Activated naive CD8-positive, alpha-beta T cell treated with anti-CD3 and anti-CD28 coated beads, Interleukin-2, amount 50 U/mL, for 16 hours (primary cell): ENCODE results near the gene PRKG1.

Experiments used
- DNase-seq: peaks from one replicate; pipeline ENCODE4 v3.0.0-alpha.2; 2020; ENCODE audit warnings: low read depth, low spot score

Gene PRKG1

DNA sequence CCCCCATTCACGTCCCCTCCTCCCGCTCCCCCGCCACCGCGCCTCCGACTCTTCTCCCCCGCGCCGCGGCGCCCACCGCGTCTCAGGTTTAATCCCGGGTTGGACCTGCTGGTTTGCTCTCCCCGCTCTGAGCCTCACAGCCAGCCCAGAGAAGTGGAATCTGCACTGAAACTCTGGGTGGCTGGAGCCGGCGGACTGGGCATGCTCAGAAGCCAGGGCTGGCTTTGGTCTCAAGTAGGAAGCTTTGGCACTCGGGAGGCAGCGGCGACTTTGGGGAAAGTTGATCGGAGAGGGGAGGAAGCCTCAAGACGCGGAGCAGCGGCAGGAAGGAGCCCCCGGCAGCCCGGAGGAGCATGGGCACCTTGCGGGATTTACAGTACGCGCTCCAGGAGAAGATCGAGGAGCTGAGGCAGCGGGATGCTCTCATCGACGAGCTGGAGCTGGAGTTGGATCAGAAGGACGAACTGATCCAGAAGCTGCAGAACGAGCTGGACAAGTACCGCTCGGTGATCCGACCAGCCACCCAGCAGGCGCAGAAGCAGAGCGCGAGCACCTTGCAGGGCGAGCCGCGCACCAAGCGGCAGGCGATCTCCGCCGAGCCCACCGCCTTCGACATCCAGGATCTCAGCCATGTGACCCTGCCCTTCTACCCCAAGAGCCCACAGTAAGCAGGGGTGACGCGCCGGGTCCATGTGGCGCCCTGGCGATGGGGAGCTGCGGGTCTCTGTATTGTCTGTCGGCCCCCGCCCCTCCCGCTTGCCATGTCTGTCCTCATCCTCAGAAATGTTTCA lies at the start of gene PRKG1:
Gene PRKG1 (plus strand): TSS at position 250 of the 791 bp plus-strand sequence.
- no peak for DNase-seq

DNA sequence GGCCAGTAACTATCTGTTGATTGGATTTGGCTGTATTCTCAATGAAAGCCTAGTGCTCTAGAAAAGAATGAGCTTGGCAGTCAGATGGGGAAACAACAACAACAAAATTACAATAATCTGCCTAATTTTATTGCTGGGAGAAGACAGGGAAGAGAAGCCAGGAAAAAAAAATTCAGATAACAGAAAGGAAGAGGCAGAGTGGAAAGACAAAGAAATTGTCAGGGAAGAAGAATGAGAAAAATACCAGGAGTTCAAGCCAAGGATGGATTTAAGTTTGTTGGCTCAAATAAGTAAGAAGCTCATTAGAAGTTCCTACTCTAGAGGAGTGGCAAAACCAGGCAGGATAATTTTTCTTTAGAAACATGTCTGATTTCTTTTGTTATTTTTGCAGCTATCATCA lies 45.9 kb upstream of the PRKG1 start:
- no peak for DNase-seq

DNA sequence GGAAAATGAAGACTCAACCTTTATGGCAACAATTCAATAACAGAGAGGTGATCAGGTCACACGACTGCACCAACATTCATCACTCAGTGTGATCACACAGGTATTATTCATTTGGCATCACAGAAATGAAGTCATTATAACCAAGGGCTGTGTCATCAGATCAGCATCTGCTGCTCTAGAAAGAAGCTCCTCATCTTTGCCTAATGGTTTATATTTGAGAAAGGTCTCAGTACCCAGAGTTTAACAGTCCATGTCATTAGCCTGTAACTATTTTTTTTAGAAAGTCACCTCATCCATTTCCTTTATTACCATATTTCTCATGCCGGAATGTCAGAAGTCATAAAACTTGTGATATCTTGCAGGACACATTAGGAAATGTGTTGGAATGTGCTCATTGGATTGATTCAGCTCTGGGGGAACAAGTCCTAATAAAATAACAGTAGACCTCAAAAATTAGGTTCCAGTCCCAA lies 45.1 kb upstream of the PRKG1 start:
- no peak for DNase-seq

DNA sequence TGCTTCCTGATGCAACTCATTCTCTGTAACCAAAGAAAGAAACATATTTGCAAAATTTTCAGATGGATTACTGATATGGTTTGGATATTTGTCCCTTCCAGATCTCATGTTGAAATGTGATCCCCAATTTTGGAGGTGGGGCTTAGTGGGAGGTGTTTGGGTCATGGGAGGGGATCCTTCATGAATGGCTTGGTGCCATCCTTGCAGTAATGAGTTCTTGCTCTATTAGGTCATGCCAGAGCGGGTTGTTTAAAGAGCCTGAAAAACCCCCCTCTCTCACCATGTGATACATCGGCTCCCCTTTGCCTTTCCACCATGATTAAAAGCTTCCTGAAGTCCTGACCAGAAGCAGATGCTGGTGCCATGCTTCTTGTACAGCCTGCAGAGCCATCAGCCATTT lies 43.8 kb upstream of the PRKG1 start:
- DNase-seq, result no peak

DNA sequence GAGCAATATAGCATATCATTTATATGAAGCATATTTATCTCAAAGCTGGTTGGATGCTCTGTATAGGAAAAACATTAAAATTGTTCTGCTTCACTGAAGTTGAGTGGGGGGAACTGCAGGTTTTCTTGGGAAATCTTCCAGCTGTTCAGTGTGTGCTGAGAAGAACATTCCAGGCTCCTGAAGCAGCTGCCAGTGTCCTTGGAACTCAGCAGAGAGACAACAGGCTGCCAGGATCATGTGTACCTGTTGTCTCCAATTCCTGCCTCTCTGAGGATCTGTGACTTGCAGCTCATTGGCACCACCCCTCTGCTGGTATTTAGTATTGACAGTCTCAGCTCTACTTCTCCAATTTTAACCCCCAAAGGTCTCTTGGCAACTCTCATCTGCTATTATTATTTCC lies 42.3 kb upstream of the PRKG1 start:
- no peak for DNase-seq

DNA sequence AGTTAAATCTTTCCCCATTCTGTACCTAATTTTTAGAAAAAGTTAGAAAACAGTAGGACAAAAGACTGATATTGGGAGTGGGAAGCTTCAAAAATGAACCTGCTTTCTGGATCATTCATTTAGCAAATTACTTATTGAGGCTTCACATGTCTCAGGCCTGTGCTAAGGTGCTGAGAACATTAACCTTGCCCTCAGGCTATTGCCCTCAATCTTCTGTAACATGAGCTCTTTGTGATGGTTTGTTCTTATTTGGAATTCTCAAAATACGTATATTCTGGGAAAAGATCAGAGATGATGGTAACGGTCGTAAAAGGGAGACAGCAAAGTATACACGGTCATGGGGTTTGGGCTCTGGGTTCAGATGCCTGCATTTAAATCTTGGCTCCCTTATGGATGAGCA lies 39.5 kb upstream of the PRKG1 start:
- DNase-seq, result no peak

DNA sequence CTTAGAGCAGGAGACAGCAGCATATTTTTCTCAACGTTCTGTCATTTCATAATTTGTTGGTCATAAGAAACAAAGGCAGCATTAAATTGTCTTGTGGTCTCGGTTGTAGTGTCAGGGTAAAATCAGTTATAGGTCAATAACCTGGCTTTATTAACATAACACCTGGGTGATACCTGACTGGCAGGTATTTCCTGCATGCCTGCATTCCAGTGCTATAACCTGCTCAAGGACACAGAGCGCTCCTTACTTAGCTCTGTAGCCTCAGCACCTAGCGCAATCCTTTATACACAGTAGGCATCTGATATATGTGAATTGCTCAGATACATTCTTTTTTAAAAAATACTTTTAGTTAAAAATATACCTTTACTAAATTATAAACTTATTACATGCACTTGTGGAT lies 38.9 kb upstream of the PRKG1 start:
- DNase-seq, result no peak

DNA sequence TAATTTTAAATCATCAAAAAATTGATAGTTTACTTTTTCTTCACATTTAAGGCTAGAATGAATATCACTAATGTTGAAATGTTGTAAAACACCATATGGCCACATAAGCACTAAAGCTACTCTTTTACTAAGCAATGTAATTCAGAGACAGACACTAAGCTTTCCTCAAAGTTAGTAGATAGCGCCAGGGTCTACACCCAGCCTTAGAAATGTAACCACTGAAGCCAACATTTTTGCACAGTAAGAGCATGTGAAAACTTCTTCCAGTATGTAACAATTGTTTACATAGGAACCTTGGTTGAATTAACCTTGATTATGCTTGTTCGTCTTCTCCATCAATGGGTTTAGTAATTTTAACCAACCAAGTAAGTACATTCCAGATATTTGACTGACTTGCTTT lies 28.4 kb upstream of the PRKG1 start:
- DNase-seq, result no peak

DNA sequence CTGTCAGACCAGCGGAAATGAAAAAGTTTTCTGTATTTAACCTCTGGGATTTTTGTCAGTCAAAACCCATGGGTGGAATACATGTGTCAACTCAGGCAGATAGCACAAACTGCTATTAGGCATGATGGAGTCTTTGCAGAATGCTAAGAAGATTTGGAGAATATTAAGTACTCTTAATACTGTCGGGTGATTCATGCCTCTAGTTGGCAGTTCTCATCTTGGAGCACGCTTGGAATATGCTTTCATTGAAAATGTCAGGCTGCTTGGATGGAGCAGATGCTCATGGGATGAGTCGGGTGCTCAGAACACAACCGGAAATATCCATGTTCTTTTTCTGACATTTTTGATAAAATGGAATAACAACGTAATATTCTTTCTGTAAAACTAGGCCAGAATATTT lies 27.6 kb upstream of the PRKG1 start:
- DNase-seq, result no peak

DNA sequence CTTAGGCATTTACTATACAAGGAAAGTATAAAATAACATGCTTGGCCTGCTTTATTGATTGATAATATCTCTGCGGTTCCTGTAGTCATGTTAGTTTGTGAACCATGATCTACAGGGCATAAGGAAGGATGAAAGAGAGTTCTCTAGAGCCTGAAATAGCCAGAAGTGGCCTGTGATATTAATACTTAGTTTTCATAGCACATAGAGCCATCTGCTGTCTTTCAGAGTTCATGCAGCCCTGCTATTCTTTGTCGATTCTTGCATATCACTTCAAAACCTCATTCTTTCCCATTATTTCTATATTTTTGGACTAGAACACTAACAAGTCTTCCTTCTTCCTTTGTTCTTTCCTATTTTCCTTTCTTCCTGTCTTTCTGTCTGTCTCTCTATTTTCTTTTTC lies 26.4 kb upstream of the PRKG1 start:
- no peak for DNase-seq

DNA sequence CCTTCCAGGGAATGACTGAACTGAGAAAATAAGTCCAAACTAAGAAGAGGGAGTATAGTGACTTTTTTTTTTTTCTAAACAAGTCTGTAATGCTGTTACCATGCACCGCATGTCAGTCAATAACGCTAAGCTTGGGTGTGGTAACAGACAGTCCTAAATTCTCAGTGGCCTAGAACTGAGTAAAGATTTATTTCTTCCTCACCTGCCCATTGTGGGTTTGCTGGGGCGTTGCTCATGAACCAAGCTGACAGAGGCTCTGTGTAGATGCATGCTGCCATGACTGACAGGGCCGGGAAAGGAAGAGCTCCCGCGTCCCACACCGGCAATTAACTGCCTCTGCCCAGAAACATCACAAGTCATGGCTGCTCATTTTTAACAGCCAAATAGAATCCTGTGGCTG lies 25.5 kb upstream of the PRKG1 start:
- DNase-seq, result no peak

DNA sequence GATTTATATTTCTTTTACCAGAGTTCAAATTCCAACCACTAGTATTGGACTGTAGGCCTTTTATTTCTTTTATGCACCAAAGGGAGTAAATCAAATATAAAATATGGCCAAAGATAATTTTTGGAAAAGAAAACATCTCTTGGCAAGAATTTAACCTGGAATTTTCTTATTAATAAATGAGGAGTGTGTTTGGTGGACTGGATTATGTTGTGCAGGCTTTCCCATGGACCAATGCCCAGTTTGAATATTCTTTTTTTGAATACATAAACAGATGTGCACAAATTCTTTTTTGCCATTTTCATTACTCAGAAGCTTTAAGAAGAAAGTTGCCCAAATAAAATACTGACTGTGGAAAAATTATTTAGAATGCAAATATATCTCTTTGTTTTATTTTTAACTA lies 22.1 kb upstream of the PRKG1 start:
- DNase-seq, result no peak

DNA sequence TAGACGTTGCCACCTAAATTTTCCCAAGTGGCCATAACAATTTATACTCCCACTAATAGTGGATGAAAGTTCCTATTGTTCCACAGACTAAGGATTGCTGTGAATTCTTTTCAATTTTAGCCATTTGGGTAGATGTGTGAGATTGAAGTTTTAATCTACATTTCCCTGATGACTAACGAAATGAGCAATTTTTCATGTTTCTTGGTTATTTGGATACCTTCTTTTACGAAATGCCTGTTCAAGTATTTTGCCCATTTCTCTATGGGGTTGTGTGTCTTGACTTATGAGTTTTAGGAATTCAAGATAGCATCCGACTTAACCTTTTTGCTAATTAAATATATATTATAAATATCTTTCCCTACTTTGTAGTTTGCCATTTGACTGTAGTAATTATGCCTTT lies 16.4 kb upstream of the PRKG1 start:
- no peak for DNase-seq

DNA sequence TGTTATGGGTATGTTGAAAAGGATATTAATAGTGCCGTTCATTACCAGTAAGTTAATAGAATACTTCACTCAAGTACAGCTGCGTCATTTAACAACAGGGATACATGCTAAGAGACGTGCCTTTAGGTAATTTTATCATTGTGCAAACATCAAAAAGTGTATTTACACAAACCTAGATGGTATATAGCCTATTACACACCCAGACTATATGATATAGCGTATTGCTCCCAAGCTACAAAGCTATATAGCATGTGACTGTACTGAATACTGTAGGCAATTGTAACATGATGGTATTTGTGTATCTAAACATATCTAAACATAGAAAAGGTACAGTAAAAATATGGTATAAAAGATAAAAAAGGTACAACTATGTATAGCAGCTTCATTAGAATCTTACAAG lies 11.1 kb upstream of the PRKG1 start:
- no peak for DNase-seq

DNA sequence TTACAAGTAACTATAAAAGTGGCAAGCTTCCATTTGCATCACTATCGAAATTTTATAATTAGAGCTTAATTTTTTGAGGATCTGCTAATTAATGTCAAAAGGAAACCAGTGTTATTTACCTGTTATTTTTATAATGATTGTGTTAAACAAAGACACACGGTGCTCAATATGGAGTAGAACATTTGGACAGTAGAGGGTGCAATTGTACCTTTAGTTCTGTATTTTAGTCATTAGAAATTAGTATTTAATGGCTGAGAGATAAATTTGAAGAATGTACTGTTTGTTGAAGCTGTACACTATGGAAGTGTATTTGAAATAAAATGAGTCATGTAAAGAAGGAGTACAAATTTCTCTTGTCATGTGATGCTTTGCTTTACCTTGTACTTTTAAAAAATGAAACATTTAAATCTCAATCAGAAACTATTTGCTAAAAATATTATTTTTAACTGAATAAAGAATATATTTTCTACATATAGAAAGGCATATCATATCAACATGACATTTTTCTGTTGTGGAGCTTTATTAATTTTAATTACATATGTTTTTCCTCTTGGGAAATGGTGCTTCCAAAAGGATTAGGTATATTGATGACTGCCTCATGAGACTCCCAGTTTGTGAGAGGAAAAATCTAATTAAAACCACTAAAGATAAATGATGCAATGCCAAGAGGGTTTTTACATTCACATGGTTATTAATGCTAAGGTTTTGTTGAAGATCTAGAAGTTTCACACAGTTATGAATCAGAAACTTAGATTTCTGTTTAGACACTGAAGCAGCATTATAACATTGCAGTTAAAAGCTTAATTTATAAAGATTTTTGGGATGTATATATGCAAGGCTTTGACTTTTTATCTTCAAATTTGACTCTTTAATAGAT lies 10.4 kb upstream of the PRKG1 start:
- DNase-seq, result no peak

DNA sequence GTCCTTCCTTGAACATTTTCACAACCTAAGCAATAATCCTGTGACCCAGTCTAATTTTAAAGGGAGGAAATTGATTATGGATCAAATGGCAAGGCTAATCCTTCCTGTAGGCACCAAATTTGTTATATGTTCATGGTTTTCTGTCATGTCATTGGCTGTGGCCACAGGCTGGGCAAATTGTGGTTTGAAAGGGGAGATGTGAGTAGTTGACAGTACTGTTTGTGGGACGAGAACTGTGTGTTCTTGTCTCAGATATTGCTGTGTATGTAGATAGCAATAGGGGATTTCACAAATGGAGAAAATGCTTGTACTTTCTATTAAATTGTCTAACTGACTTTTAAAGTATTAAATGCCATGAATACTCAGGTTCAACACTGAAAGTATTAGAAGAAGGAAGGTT lies 8.1 kb upstream of the PRKG1 start:
- DNase-seq, result no peak

DNA sequence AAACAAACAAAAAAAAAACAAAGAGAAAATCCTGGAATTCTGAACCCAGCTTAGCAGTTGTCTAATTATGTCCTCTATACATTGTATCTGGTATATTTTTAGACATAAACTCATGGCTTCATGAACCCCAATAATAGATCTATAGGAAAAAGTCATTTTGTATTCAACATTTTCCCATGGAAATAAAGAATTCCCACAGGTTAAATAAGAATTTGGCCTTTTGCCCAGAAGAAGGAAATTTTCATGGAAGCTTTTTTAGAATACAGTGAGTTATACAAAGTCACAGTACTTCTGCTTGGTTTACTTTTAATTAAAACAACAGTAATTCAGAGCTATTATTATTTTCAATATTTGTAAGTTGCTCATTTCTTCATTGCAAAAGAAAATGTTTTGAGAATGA lies 2.1 kb upstream of the PRKG1 start:
- no peak for DNase-seq

DNA sequence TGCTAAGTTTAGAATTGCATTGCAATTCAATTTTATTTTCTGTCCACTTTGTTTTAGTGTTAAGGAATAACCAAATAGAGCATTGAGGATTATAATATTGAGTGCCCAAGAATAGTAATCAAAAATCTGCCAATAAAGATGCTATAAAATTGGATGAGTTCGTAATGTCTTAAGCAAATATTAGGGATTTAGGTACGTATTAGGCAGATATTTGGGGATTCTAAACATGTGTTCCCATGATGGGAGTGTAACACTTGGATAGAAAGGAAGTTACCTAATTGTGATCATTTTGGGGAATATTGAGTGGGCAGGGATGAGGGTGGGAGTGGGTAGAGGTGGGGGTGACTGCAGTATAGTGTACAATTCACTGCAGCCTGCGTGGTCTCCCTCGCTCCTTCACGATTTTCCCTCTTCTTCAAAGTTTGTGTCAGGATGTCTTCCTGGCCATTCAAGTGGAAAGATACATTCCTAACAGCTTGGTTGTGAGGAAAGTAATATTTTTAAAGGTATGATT lies 1.3 kb upstream of the PRKG1 start:
- no peak for DNase-seq

DNA sequence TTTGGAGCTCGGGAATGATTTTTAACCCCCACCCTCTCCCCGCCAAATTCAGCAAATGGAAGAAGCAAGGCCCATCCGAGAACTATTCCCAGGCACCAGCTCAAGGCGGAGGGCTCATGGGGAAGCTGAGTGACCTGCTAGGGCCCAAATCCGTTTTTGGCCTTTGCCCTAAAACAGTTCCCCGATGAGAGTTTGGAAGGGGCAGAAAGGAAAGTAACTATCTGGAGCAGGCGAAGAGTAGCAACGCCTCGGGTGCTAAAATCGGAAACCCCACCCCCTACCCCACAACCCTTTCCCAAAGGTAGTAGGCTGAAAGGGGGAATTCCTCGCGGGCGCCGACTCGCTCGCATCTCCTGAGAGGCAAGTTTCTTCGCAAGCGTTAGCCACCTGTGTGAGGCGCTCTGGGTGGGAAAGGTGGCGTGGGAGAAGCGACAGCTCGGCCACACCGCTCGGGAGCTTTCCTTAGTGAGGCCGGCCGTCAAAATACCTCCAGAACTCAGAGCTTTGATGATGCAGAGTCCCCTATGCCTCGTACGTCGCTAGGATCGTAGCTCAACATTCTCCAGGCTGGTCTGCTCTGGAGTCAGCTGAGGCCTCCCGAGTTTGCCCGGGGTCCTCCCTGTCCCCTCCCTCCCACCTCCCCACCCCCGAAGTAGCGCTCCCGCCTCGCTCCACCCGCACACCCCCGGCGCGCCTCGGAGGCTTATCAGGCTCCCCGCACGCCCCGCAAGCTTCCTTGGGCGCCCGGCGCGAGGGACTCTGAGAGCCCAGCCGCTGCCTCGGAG lies 642 bp upstream of the PRKG1 start:
- no peak for DNase-seq

DNA sequence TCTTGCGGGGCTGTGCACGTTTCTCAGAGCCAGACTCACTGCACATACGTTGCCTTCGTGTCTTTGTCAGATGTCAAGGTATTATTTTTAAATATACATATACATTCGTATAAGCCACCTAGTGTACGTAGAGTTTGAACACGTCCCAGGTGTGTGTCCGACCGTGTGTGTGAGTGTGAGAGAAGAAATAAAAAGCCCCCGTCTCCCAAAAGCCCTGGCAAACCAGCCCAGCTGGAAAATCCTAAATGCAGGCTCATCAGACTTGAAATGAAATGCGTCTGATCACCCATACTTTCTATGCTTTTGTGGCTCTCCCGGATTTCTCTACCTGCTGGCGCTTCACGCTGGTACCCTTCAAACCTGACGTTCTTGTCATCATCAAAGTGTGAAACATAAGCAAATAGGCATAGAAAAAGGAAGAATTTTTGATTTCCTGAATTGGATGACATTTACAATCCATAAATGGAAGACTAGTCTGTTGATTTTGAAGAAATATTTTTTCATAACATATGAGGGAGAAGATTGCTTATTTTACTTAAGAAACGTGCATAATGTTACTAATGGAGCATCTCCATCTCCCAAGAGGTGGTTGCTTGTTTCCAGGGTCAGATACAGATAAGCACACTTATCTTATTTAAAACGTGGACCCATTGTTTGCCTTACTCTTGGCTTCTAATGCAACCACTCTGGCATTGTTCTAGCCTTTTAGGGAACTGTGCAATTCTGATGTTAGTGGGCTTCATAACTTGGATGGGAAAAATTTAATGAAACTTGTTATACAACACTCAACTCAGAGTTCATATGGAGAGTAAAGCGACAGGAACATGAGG lies 971 bp downstream of the PRKG1 start:
- no peak for DNase-seq

DNA sequence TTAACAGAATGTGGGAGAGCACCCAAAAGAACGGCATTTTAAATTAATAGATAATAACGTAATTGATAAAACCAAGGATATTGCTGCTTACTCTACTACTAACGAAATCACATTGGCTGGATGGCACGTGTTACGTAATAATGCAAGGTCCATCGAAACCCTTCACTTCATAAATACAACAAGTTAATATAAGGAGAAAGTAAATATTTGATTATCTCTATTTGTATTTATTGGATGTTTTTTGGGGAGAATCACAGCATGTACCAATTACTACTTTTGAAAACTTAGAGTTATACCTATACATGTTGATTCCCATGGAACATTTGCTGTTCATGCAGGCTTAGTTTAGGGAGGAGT lies 1.6 kb downstream of the PRKG1 start:
- no peak for DNase-seq
